GM12801 (cell line): ENCODE measurements around the gene NPTX1.

Experiments used
- CTCF ChIP-seq: IDR thresholded peaks from one replicate; pipeline ENCODE4 v1.5.1; 2011; ENCODE audit warnings: control low read depth; ENCODE audit not compliant: insufficient read length; ENCODE audit errors: extremely low read depth

NPTX1 gene

GRCh38 chr17:80443498-80443897 is 32.9 kb downstream of the NPTX1 start:
- TF ChIP-seq CTCF: no peak

GRCh38 chr17:80442764-80443163 is 33.6 kb downstream of the NPTX1 start:
- no peak for TF ChIP-seq CTCF

GRCh38 chr17:80442323-80442659 is 34.1 kb downstream of the NPTX1 start:
- TF ChIP-seq CTCF: no peak

GRCh38 chr17:80441598-80442322 is 34.6 kb downstream of the NPTX1 start:
- no peak for TF ChIP-seq CTCF

GRCh38 chr17:80441133-80441578 is 35.3 kb downstream of the NPTX1 start:
- TF ChIP-seq CTCF: no peak

GRCh38 chr17:80439499-80439898 is 36.9 kb downstream of the NPTX1 start:
- TF ChIP-seq CTCF: no peak

- no peak for TF ChIP-seq CTCF
Observed at GRCh38 chr17:80438806-80439205, 37.6 kb downstream of the NPTX1 start.

- no peak for TF ChIP-seq CTCF
Observed at GRCh38 chr17:80437532-80437931, 38.9 kb downstream of the NPTX1 start.
